ENCODE measurements around the gene CCL1.

Gene CCL1

GRCh38 chr17:34314279-34314678 lies 48.8 kb downstream of the CCL1 start:
- no peak overlapping the region for H3K4me3 ChIP-seq (ENCODE audit: low read depth in 1 of 2, low read length in 2 of 2)
- peaks cover 0 to 6% of the 10 kb centered on the region in 2 donors for H3K4me1 ChIP-seq (ENCODE audit: control insufficient read depth in 1 of 2, insufficient read depth in 2 of 2, low read length in 2 of 2)
- no peaks in the 10 kb centered on the region for H3K9me3 ChIP-seq (ENCODE audit: control insufficient read depth in 1 of 2, low read length in 2 of 2)
- H3K27ac ChIP-seq (ENCODE audit: low read length) = no peak overlapping the region
- no peaks in the 10 kb centered on the region for H3K36me3 ChIP-seq (ENCODE audit: control insufficient read depth in 1 of 2, insufficient read depth in 2 of 2, low read length in 2 of 2)
- no peaks in the 10 kb centered on the region for H3K27me3 ChIP-seq (ENCODE audit: low read depth, low read length)

GRCh38 chr17:34313164-34313563 lies 49.9 kb downstream of the CCL1 start:
- no peaks in the 10 kb centered on the region for H3K27me3 ChIP-seq (ENCODE audit: low read depth, low read length)
- no peaks in the 10 kb centered on the region for H3K36me3 ChIP-seq (ENCODE audit: control insufficient read depth in 1 of 2, insufficient read depth in 2 of 2, low read length in 2 of 2)
- H3K27ac ChIP-seq (ENCODE audit: low read length) = peak overlapping the region; percentile 13
- no peaks in the 10 kb centered on the region for H3K9me3 ChIP-seq (ENCODE audit: control insufficient read depth in 1 of 2, low read length in 2 of 2)
- H3K4me1 ChIP-seq (ENCODE audit: control insufficient read depth in 1 of 2, insufficient read depth in 2 of 2, low read length in 2 of 2) = peaks cover 0 to 9% of the 10 kb centered on the region in 2 donors
- no peak overlapping the region for H3K4me3 ChIP-seq (ENCODE audit: low read depth in 1 of 2, low read length in 2 of 2)

GRCh38 chr17:34312080-34312479 lies 51.0 kb downstream of the CCL1 start:
- H3K27ac ChIP-seq (ENCODE audit: low read length) = peak overlapping the region; percentile 13
- no peaks in the 10 kb centered on the region for H3K27me3 ChIP-seq (ENCODE audit: low read depth, low read length)
- no peaks in the 10 kb centered on the region for H3K36me3 ChIP-seq (ENCODE audit: control insufficient read depth in 1 of 2, insufficient read depth in 2 of 2, low read length in 2 of 2)
- H3K4me1 ChIP-seq (ENCODE audit: control insufficient read depth in 1 of 2, insufficient read depth in 2 of 2, low read length in 2 of 2) = peaks cover 0 to 10% of the 10 kb centered on the region in 2 donors
- no peaks in the 10 kb centered on the region for H3K9me3 ChIP-seq (ENCODE audit: control insufficient read depth in 1 of 2, low read length in 2 of 2)
- H3K4me3 ChIP-seq (ENCODE audit: low read depth in 1 of 2, low read length in 2 of 2) = no peak overlapping the region

GRCh38 chr17:34311291-34311690 lies 51.7 kb downstream of the CCL1 start:
- no peak overlapping the region for H3K27ac ChIP-seq (ENCODE audit: low read length)
- H3K36me3 ChIP-seq (ENCODE audit: control insufficient read depth in 1 of 2, insufficient read depth in 2 of 2, low read length in 2 of 2) = no peaks in the 10 kb centered on the region
- peaks cover 0 to 10% of the 10 kb centered on the region in 2 donors for H3K4me1 ChIP-seq (ENCODE audit: control insufficient read depth in 1 of 2, insufficient read depth in 2 of 2, low read length in 2 of 2)
- no peaks in the 10 kb centered on the region for H3K27me3 ChIP-seq (ENCODE audit: low read depth, low read length)
- no peak overlapping the region for H3K4me3 ChIP-seq (ENCODE audit: low read depth in 1 of 2, low read length in 2 of 2)
- H3K9me3 ChIP-seq (ENCODE audit: control insufficient read depth in 1 of 2, low read length in 2 of 2) = no peaks in the 10 kb centered on the region
